Astrocyte (in vitro differentiated cells and primary cell): ENCODE measurements around the gene IRX1. TPM values are rescaled to one million over a fixed set of nuclear protein-coding genes. Genes with fewer than 3 reads are reported as not detected.

ENCODE experiments used
- DNase-seq: peaks from one replicate; pipeline ENCODE4 v3.0.0-alpha.2; 2010; ENCODE audit warnings: low read depth
- FAIRE-seq: peaks from 2 replicates; lab custom pipeline; 2011; peaks lifted over from hg19 to GRCh38; lab: Jason Lieb, UNC
- H2AFZ ChIP-seq: 2 replicates; pipeline ENCODE4 v1.6.0; 2012; ENCODE audit warnings: low read depth, low read length, inconsistent platforms
- H3K27ac ChIP-seq: 2 replicates; pipeline ENCODE4 v1.5.1; 2011; ENCODE audit warnings: low read depth, low read length, inconsistent platforms
- H3K27me3 ChIP-seq: 2 replicates; pipeline ENCODE4 v1.6.0; 2011; ENCODE audit warnings: low read length, inconsistent platforms; ENCODE audit not compliant: insufficient read depth
- H3K36me3 ChIP-seq: 2 replicates; pipeline ENCODE4 v1.5.1; 2011; ENCODE audit warnings: low read length, inconsistent platforms; ENCODE audit not compliant: insufficient read depth
- H3K4me1 ChIP-seq: 2 replicates; pipeline ENCODE4 v1.5.1; 2011; ENCODE audit warnings: low read length, inconsistent platforms; ENCODE audit not compliant: insufficient read depth
- H3K4me2 ChIP-seq: 2 replicates; pipeline ENCODE4 v1.6.0; 2012; ENCODE audit warnings: low read length, inconsistent platforms
- H3K4me3 ChIP-seq: 2 replicates; pipeline ENCODE4 v1.5.1; 2011; ENCODE audit warnings: low read depth, mild to moderate bottlenecking, low read length, inconsistent platforms; ENCODE audit not compliant: insufficient read depth
- H3K79me2 ChIP-seq: 2 replicates; pipeline ENCODE4 v1.6.0; 2012; ENCODE audit warnings: mild to moderate bottlenecking, low read length, inconsistent platforms; ENCODE audit not compliant: insufficient read depth
- H3K9ac ChIP-seq: 2 replicates; pipeline ENCODE4 v1.6.0; 2012; ENCODE audit warnings: mild to moderate bottlenecking, low read length, inconsistent platforms
- H3K9me3 ChIP-seq: 2 replicates; pipeline ENCODE4 v1.5.1; 2012; ENCODE audit warnings: low read depth, mild to moderate bottlenecking, low read length, inconsistent platforms; ENCODE audit not compliant: insufficient read depth
- H4K20me1 ChIP-seq: 2 replicates; pipeline ENCODE4 v1.6.0; 2012; ENCODE audit warnings: low read length, inconsistent platforms; ENCODE audit not compliant: insufficient read depth
- H3K27ac Mint-ChIP-seq: one replicate; pipeline ENCODE4 v1.8.0; 2021; ENCODE audit warnings: mild to moderate bottlenecking, mixed read lengths; ENCODE audit not compliant: unreplicated experiment
- H3K27me3 Mint-ChIP-seq: one replicate; pipeline ENCODE4 v1.8.0; 2021; ENCODE audit warnings: low read depth, mixed read lengths; ENCODE audit not compliant: unreplicated experiment
- H3K36me3 Mint-ChIP-seq: one replicate; pipeline ENCODE4 v1.8.0; 2021; ENCODE audit warnings: low read depth, mixed read lengths; ENCODE audit not compliant: unreplicated experiment
- H3K4me1 Mint-ChIP-seq: one replicate; pipeline ENCODE4 v1.8.0; 2021; ENCODE audit warnings: low read depth, mixed read lengths; ENCODE audit not compliant: unreplicated experiment
- H3K4me3 Mint-ChIP-seq: one replicate; pipeline ENCODE4 v1.8.0; 2021; ENCODE audit warnings: mild to moderate bottlenecking, moderate library complexity, mixed read lengths; ENCODE audit not compliant: unreplicated experiment
- H3K9me3 Mint-ChIP-seq: one replicate; pipeline ENCODE4 v1.8.0; 2021; ENCODE audit warnings: mild to moderate bottlenecking, mixed read lengths; ENCODE audit not compliant: unreplicated experiment
- EZH2 ChIP-seq: IDR thresholded peaks from 2 replicates; pipeline ENCODE4 v1.6.1; 2012; ENCODE audit warnings: mild to moderate bottlenecking, low read length, inconsistent platforms; ENCODE audit not compliant: insufficient read depth
- total RNA-seq: library from RNA; stranded (reverse); gene quantifications from 2 replicates; pipeline ENCODE4 v1.2.1, GENCODE V29; 2021
- TF ChIP-seq, protein P1 (sequence below): IDR thresholded peaks from 2 replicates; pipeline ENCODE4 v1.5.1; 2011; ENCODE audit warnings: low read depth, mild to moderate bottlenecking, inconsistent platforms, low read length, moderate library complexity; ENCODE audit not compliant: insufficient read depth

IRX1 gene
- total RNA-seq, 1 donor from 2014 or later = 0.52 TPM

GRCh38 chr5:3596261-3596825 is 711 bp downstream of the IRX1 start:
- peak overlapping the region; percentile 62 for H3K4me3 Mint-ChIP-seq
- peaks cover 2% of the 10 kb centered on the region for H3K36me3 Mint-ChIP-seq
- no peak for FAIRE-seq
- peak; percentile 40 for DNase-seq
- Histone ChIP-seq H2AFZ (no peak overlapping the region), H3K36me3 (no peaks in the 10 kb centered on the region), H3K9ac (peak overlapping the region; percentile 86), H3K27me3 (peaks cover 24% of the 10 kb centered on the region), H3K27ac (peak overlapping the region; percentile 77), H3K9me3 (no peaks in the 10 kb centered on the region), H3K79me2 (peaks cover 52% of the 10 kb centered on the region), H3K4me3 (peak overlapping the region; percentile 73), H4K20me1 (no peaks in the 10 kb centered on the region), H3K4me2 (peak overlapping the region; percentile 90), H3K4me1 (peaks cover 20% of the 10 kb centered on the region)
- TF ChIP-seq, protein P1, sequence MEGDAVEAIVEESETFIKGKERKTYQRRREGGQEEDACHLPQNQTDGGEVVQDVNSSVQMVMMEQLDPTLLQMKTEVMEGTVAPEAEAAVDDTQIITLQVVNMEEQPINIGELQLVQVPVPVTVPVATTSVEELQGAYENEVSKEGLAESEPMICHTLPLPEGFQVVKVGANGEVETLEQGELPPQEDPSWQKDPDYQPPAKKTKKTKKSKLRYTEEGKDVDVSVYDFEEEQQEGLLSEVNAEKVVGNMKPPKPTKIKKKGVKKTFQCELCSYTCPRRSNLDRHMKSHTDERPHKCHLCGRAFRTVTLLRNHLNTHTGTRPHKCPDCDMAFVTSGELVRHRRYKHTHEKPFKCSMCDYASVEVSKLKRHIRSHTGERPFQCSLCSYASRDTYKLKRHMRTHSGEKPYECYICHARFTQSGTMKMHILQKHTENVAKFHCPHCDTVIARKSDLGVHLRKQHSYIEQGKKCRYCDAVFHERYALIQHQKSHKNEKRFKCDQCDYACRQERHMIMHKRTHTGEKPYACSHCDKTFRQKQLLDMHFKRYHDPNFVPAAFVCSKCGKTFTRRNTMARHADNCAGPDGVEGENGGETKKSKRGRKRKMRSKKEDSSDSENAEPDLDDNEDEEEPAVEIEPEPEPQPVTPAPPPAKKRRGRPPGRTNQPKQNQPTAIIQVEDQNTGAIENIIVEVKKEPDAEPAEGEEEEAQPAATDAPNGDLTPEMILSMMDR = no peak
- no peak for TF ChIP-seq EZH2
- no peaks in the 10 kb centered on the region for H3K4me1 Mint-ChIP-seq
- H3K27me3 Mint-ChIP-seq = peaks cover 55% of the 10 kb centered on the region
- H3K27ac Mint-ChIP-seq = no peak overlapping the region
- H3K9me3 Mint-ChIP-seq = peaks cover 24% of the 10 kb centered on the region

GRCh38 chr5:3596857-3597166 is 1.2 kb downstream of the IRX1 start:
- Histone ChIP-seq H3K27ac (peak overlapping the region; percentile 77), H3K9ac (peak overlapping the region; percentile 86), H4K20me1 (no peaks in the 10 kb centered on the region), H3K4me2 (peak overlapping the region; percentile 90), H3K4me1 (peaks cover 21% of the 10 kb centered on the region), H3K9me3 (no peaks in the 10 kb centered on the region), H3K79me2 (peaks cover 56% of the 10 kb centered on the region), H2AFZ (no peak overlapping the region), H3K36me3 (no peaks in the 10 kb centered on the region), H3K4me3 (peak overlapping the region; percentile 73), H3K27me3 (peaks cover 24% of the 10 kb centered on the region)
- Mint-ChIP-seq H3K9me3 (peaks cover 28% of the 10 kb centered on the region), H3K36me3 (peaks cover 3% of the 10 kb centered on the region), H3K27me3 (peaks cover 60% of the 10 kb centered on the region), H3K4me3 (peak overlapping the region; percentile 62), H3K27ac (peak overlapping the region; percentile 80), H3K4me1 (no peaks in the 10 kb centered on the region)
- FAIRE-seq = no peak
- DNase-seq = no peak
- TF ChIP-seq, protein P1 = no peak
- no peak for TF ChIP-seq EZH2
